Esophagus squamous epithelium (tissue), 5 donors: Measurements from ENCODE around the gene WNT4. TPM values are rescaled to one million over a fixed set of nuclear protein-coding genes. Genes with fewer than 3 reads are reported as not detected.

ENCODE experiments used
- DNase-seq: peaks from one replicate; lab custom pipeline; 2025; lab: John Stamatoyannopoulos, UW
- H3K27ac ChIP-seq, 4 donors: fragments of 200-600 bp; sonication (generic); one replicate each; pipeline ENCODE4 v1.5.1; 2016 to 2019; ENCODE audit warnings: mild to moderate bottlenecking in 1 of 4
- H3K27me3 ChIP-seq, 4 donors: fragments of 200-600 bp; sonication (generic); 1 replicate in 3 of 4; 2 replicates in 1 of 4; pipeline versions ENCODE4 v1.5.1 to v1.6.0; 2017 to 2021; ENCODE audit warnings: antibody characterized with exemption in 1 of 4
- H3K36me3 ChIP-seq, 3 donors: fragments of 200-600 bp; sonication (generic); one replicate each; pipeline ENCODE4 v1.5.1; 2016 to 2019
- H3K4me1 ChIP-seq, 3 donors: fragments of 200-600 bp; sonication (generic); one replicate each; pipeline ENCODE4 v1.5.1; 2017 to 2019
- H3K4me3 ChIP-seq, 4 donors: fragments of 200-600 bp; sonication (generic); 1 replicate in 3 of 4; 2 replicates in 1 of 4; pipeline ENCODE4 v1.5.1; 2016 to 2019; ENCODE audit warnings: mild to moderate bottlenecking in 2 of 4, moderate library complexity in 1 of 4
- H3K9me3 ChIP-seq, 3 donors: fragments of 200-600 bp; sonication (generic); one replicate each; pipeline ENCODE4 v1.5.1; 2016 to 2019
- CTCF ChIP-seq, 6 experiments: fragments of 450-650 bp in 4 of 6; fragments of 200-600 bp in 2 of 6; sonication (generic) in 2 of 6; IDR thresholded peaks; one replicate each; pipeline ENCODE4 v1.5.1; 2016 to 2019; ENCODE audit warnings: antibody characterized with exemption in 6 of 6, mild to moderate bottlenecking in 4 of 6, moderate library complexity in 4 of 6
- POLR2A ChIP-seq, 4 donors: fragments of 450-650 bp; IDR thresholded peaks; one replicate each; pipeline ENCODE4 v1.6.1; 2017; ENCODE audit warnings: antibody characterized with exemption in 4 of 4, mild to moderate bottlenecking in 4 of 4, moderate library complexity in 3 of 4
- WGBS, 2 donors: methylation state at CpG; one replicate each; pipeline ENCODE4 v1.1.5; 2018; 5-methylcytosine and 5-hydroxymethylcytosine counted together
- intact Hi-C: fragments of 100-400 bp; cut with DNase I; formaldehyde crosslinking; loops from one replicate; pipeline ENCODE4 v1.15.0; 2022
- total RNA-seq, 4 donors: library from RNA; depleted of rRNA; stranded (reverse); fragments of >200 nt; gene quantifications; one replicate each; pipeline ENCODE4 v1.1.0, GENCODE V29; 2016
- donor health status: DM: yes; HTN: yes; CAD: no.

The WNT4 gene
- total RNA-seq, 4 donors from 2014 or later, result 4.8 to 11.9 (median 6.6) TPM

GRCh38 chr1:22114083-22115012 lies 28.5 kb downstream of the WNT4 start:
- DNase-seq, result no peak
- H3K27ac ChIP-seq, result peak overlapping the region in 1 of 4 donors; percentile 19
- H3K36me3 ChIP-seq, result peaks cover 0 to 59% (median 3%) of the 10 kb centered on the region in 3 donors
- peaks cover 4 to 80% (median 21%) of the 10 kb centered on the region in 3 donors for H3K4me1 ChIP-seq
- no peak overlapping the region for H3K4me3 ChIP-seq
- intact Hi-C loops, result loop anchor here (10.0 kb wide), 1 partner anchor 300 kb away; no protein-coding TSS in a partner anchor
- 32 to 78% methylated on average over 3 to 7 of the region's 18 CpGs for WGBS, 2 donors
- H3K9me3 ChIP-seq, result no peaks in the 10 kb centered on the region
- no peaks in the 10 kb centered on the region for H3K27me3 ChIP-seq
- TF ChIP-seq CTCF (IDR thresholded peaks at IDR 0.05), result no peak
- no peak for TF ChIP-seq POLR2A (IDR thresholded peaks at IDR 0.05)

- H3K27me3 ChIP-seq, result no peaks in the 10 kb centered on the region
- peaks cover 0 to 65% (median 3%) of the 10 kb centered on the region in 3 donors for H3K36me3 ChIP-seq
- intact Hi-C loops, result loop anchor here (10.0 kb wide), 1 partner anchor 302 kb away; no protein-coding TSS in a partner anchor
- no peaks in the 10 kb centered on the region for H3K9me3 ChIP-seq
- no peak for DNase-seq
- TF ChIP-seq POLR2A (IDR thresholded peaks at IDR 0.05) (no peak), CTCF (IDR thresholded peaks at IDR 0.05) (no peak)
- H3K4me1 ChIP-seq, result peaks cover 5 to 76% (median 16%) of the 10 kb centered on the region in 3 donors
- H3K4me3 ChIP-seq, result no peak overlapping the region
- H3K27ac ChIP-seq, result no peak overlapping the region
- WGBS, 2 donors, result 69 to 79% methylated on average over 2 to 3 of the region's 3 CpGs
These were observed 30.3 kb downstream of the WNT4 start for GRCh38 chr1:22112554-22112953.

- H3K36me3 ChIP-seq, result peaks cover 0 to 71% (median 3%) of the 10 kb centered on the region in 3 donors
- TF ChIP-seq CTCF (IDR thresholded peaks at IDR 0.05), result no peak
- TF ChIP-seq POLR2A (IDR thresholded peaks at IDR 0.05), result no peak
- no peak overlapping the region for H3K27ac ChIP-seq
- DNase-seq, result no peak
- H3K9me3 ChIP-seq, result no peaks in the 10 kb centered on the region
- intact Hi-C loops, result loop anchor here (10.0 kb wide), 1 partner anchor 303 kb away; no protein-coding TSS in a partner anchor
- no peaks in the 10 kb centered on the region for H3K27me3 ChIP-seq
- peaks cover 5 to 67% (median 15%) of the 10 kb centered on the region in 3 donors for H3K4me1 ChIP-seq
- WGBS, 2 donors, result 69 to 86% methylated on average over 1 to 3 of the region's 3 CpGs
- no peak overlapping the region for H3K4me3 ChIP-seq
These were observed 31.3 kb downstream of the WNT4 start for GRCh38 chr1:22111620-22112019.

- peaks cover 5 to 62% (median 15%) of the 10 kb centered on the region in 3 donors for H3K4me1 ChIP-seq
- H3K27me3 ChIP-seq, result no peaks in the 10 kb centered on the region
- WGBS, 2 donors, result 80 to 100% methylated on average over 1 of the region's 1 CpG
- H3K36me3 ChIP-seq, result peaks cover 0 to 76% (median 3%) of the 10 kb centered on the region in 3 donors
- H3K4me3 ChIP-seq, result no peak overlapping the region
- no peaks in the 10 kb centered on the region for H3K9me3 ChIP-seq
- TF ChIP-seq CTCF (IDR thresholded peaks at IDR 0.05) (no peak), POLR2A (IDR thresholded peaks at IDR 0.05) (no peak)
- H3K27ac ChIP-seq, result no peak overlapping the region
- DNase-seq, result no peak
- intact Hi-C loops, result loop anchor here (10.0 kb wide), 1 partner anchor 304 kb away; no protein-coding TSS in a partner anchor
These were observed 31.8 kb downstream of the WNT4 start for GRCh38 chr1:22111115-22111514.

- no peak overlapping the region for H3K4me3 ChIP-seq
- H3K9me3 ChIP-seq, result no peaks in the 10 kb centered on the region
- intact Hi-C loops, result loop anchor here (10.0 kb wide), 1 partner anchor 305 kb away; no protein-coding TSS in a partner anchor
- H3K27me3 ChIP-seq, result no peaks in the 10 kb centered on the region
- H3K4me1 ChIP-seq, result peaks cover 5 to 53% (median 15%) of the 10 kb centered on the region in 3 donors
- no peak overlapping the region for H3K27ac ChIP-seq
- 87 to 90% methylated on average over 3 of the region's 3 CpGs for WGBS, 2 donors
- peaks cover 0 to 75% (median 3%) of the 10 kb centered on the region in 3 donors for H3K36me3 ChIP-seq
- no peak for DNase-seq
- TF ChIP-seq CTCF (IDR thresholded peaks at IDR 0.05), result no peak
- TF ChIP-seq POLR2A (IDR thresholded peaks at IDR 0.05), result no peak
These were observed 32.9 kb downstream of the WNT4 start for GRCh38 chr1:22110016-22110415.
